Neural crest cell (in vitro differentiated cells): ENCODE data around the gene GUCA1A. TPM values are rescaled to one million over a fixed set of nuclear protein-coding genes. Genes with fewer than 3 reads are reported as not detected.
"Not testable (repeated sequence)": the region's sequence is repeated elsewhere in the genome, so short reads cannot be mapped to it uniquely, and the experiment has no call there.

Source experiments
- DNase-seq: peaks from one replicate; pipeline ENCODE4 v3.0.0; 2021; ENCODE audit warnings: low read depth, mixed read lengths, low spot score
- H3K27ac Mint-ChIP-seq: one replicate; pipeline ENCODE4 v1.8.0; 2021; ENCODE audit warnings: mild to moderate bottlenecking, mixed read lengths; ENCODE audit not compliant: unreplicated experiment
- H3K27me3 Mint-ChIP-seq: 2 replicates; pipeline ENCODE4 v1.8.0; 2021; ENCODE audit warnings: low read depth, mild to moderate bottlenecking, mixed read lengths
- H3K36me3 Mint-ChIP-seq: 2 replicates; pipeline ENCODE4 v1.8.0; 2021; ENCODE audit warnings: low read depth, mild to moderate bottlenecking, mixed read lengths
- H3K4me1 Mint-ChIP-seq: 2 replicates; pipeline ENCODE4 v1.8.0; 2021; ENCODE audit warnings: mixed read lengths
- H3K4me3 Mint-ChIP-seq: one replicate; pipeline ENCODE4 v1.8.0; 2021; ENCODE audit warnings: mild to moderate bottlenecking, mixed read lengths
- H3K9me3 Mint-ChIP-seq: 2 replicates; pipeline ENCODE4 v1.8.0; 2021; ENCODE audit warnings: mixed read lengths
- CTCF ChIP-seq: fragments of 200-600 bp; sonication (generic); conservative IDR thresholded peaks from 2 replicates; pipeline ENCODE4 v1.5.0; 2021; ENCODE audit warnings: antibody characterized with exemption, mild to moderate bottlenecking
- total RNA-seq: library from RNA; stranded (reverse); gene quantifications from 2 replicates; pipeline ENCODE4 v1.2.1, GENCODE V29; 2021

GUCA1A gene
- total RNA-seq, 1 donor from 2014 or later = 1.3 TPM

- H3K27ac Mint-ChIP-seq = no peak overlapping the region
- no peak for DNase-seq
- no peak overlapping the region for H3K4me3 Mint-ChIP-seq
Observed at GRCh38 chr6:42188406-42188805, 15.2 kb downstream of the GUCA1A start.

GRCh38 chr6:42190554-42191183 is 17.5 kb downstream of the GUCA1A start:
- no peak for TF ChIP-seq CTCF
- Mint-ChIP-seq H3K36me3 (no peaks in the 10 kb centered on the region), H3K27me3 (no peaks in the 10 kb centered on the region), H3K4me1 (no peaks in the 10 kb centered on the region), H3K4me3 (no peak overlapping the region), H3K9me3 (no peaks in the 10 kb centered on the region), H3K27ac (no peak overlapping the region)
- no peak for DNase-seq

More at GRCh38 chr6:42188406-42188805, 15.2 kb downstream of the GUCA1A start:
- Mint-ChIP-seq H3K27me3 (no peaks in the 10 kb centered on the region), H3K36me3 (no peaks in the 10 kb centered on the region), H3K9me3 (no peaks in the 10 kb centered on the region), H3K4me1 (no peaks in the 10 kb centered on the region)
- TF ChIP-seq CTCF = no peak

- not testable (repeated sequence) for H3K4me3 Mint-ChIP-seq, H3K27ac Mint-ChIP-seq, H3K9me3 Mint-ChIP-seq, H3K36me3 Mint-ChIP-seq, H3K4me1 Mint-ChIP-seq, DNase-seq, H3K27me3 Mint-ChIP-seq
Observed at GRCh38 chr6:42192385-42192784, 19.2 kb downstream of the GUCA1A start.

- no peak overlapping the region for H3K27ac Mint-ChIP-seq
- DNase-seq = no peak
- no peak overlapping the region for H3K4me3 Mint-ChIP-seq
- no peak for TF ChIP-seq CTCF
- H3K27me3 Mint-ChIP-seq = no peaks in the 10 kb centered on the region
- no peaks in the 10 kb centered on the region for H3K9me3 Mint-ChIP-seq
- H3K36me3 Mint-ChIP-seq = no peaks in the 10 kb centered on the region
- H3K4me1 Mint-ChIP-seq = no peaks in the 10 kb centered on the region
Observed at GRCh38 chr6:42193491-42193894, 20.3 kb downstream of the GUCA1A start.

GRCh38 chr6:42194056-42194455 is 20.9 kb downstream of the GUCA1A start:
- Mint-ChIP-seq H3K27me3 (no peaks in the 10 kb centered on the region), H3K4me1 (no peaks in the 10 kb centered on the region), H3K9me3 (no peaks in the 10 kb centered on the region), H3K27ac (no peak overlapping the region), H3K36me3 (no peaks in the 10 kb centered on the region), H3K4me3 (no peak overlapping the region)
- DNase-seq = no peak
- no peak for TF ChIP-seq CTCF

- Mint-ChIP-seq H3K27me3 (no peaks in the 10 kb centered on the region), H3K4me3 (no peak overlapping the region), H3K9me3 (no peaks in the 10 kb centered on the region), H3K4me1 (no peaks in the 10 kb centered on the region), H3K27ac (no peak overlapping the region), H3K36me3 (peaks cover 2% of the 10 kb centered on the region)
- DNase-seq = no peak
- TF ChIP-seq CTCF = no peak
Observed at GRCh38 chr6:42195415-42195814, 22.3 kb downstream of the GUCA1A start.
